NCI-H2227 (cell line): ENCODE measurements around the gene HOXB8.

ENCODE experiments used
- DNase-seq: peaks from one replicate; lab custom pipeline; 2025; ENCODE audit not compliant: unreplicated experiment; lab: John Stamatoyannopoulos, UW

HOXB8 gene

GRCh38 chr17:48611213-48611612, 3.9 kb downstream of the HOXB8 start:
- DNase-seq, result no peak

- DNase-seq, result peak; percentile 74
Observed at GRCh38 chr17:48610282-48611211, 4.5 kb downstream of the HOXB8 start, which contains the start of gene HOXB7. TSS of gene HOXB7 (minus strand) at chr17:48611017. CDS start at chr17:48610918, 99 bp downstream.

- DNase-seq, result peak; percentile 48
Observed at GRCh38 chr17:48609759-48610281, 5.3 kb downstream of the HOXB8 start.

GRCh38 chr17:48609033-48609432, 6.1 kb downstream of the HOXB8 start:
- no peak for DNase-seq

GRCh38 chr17:48608494-48608834, 6.6 kb downstream of the HOXB8 start:
- no peak for DNase-seq

GRCh38 chr17:48606892-48607614, 8.0 kb downstream of the HOXB8 start:
- no peak for DNase-seq

GRCh38 chr17:48605991-48606891, 8.9 kb downstream of the HOXB8 start:
- DNase-seq, result no peak

GRCh38 chr17:48605409-48605919, 9.6 kb downstream of the HOXB8 start:
- no peak for DNase-seq

GRCh38 chr17:48604770-48605329, 10.2 kb downstream of the HOXB8 start, which contains the start of gene HOXB6:
TSS of gene HOXB6 (minus strand) at chr17:48604986. CDS start at chr17:48598150, 6,836 bp downstream.
- peak; percentile 25 for DNase-seq

GRCh38 chr17:48603959-48604769, 10.9 kb downstream of the HOXB8 start:
- no peak for DNase-seq

- DNase-seq, result no peak
Observed at GRCh38 chr17:48601539-48602425, 13.3 kb downstream of the HOXB8 start.

- DNase-seq, result no peak
Observed at GRCh38 chr17:48601207-48601538, 13.9 kb downstream of the HOXB8 start.

GRCh38 chr17:48600244-48601098, 14.6 kb downstream of the HOXB8 start:
- DNase-seq, result no peak

- DNase-seq, result no peak
Observed at GRCh38 chr17:48599354-48599753, 15.7 kb downstream of the HOXB8 start.

- DNase-seq, result no peak
Observed at GRCh38 chr17:48598736-48599135, 16.4 kb downstream of the HOXB8 start.

- DNase-seq, result peak; percentile 43
Observed at GRCh38 chr17:48597778-48598631, 17.1 kb downstream of the HOXB8 start.

GRCh38 chr17:48597528-48597777, 17.6 kb downstream of the HOXB8 start:
- no peak for DNase-seq
